Kidney epithelial cell (primary cell): ENCODE results near the gene TMEM121. TPM values are rescaled to one million over a fixed set of nuclear protein-coding genes. Genes with fewer than 3 reads are reported as not detected.
A peak's percentile ranks its signal among the peaks of the same experiment; 100 is the strongest.

ENCODE experiments used
- DNase-seq: peaks from one replicate; pipeline ENCODE4 v3.0.0-alpha.2; 2010; ENCODE audit warnings: low read depth
- H3K27me3 ChIP-seq: 2 replicates; pipeline ENCODE4 v1.6.0; 2011; ENCODE audit warnings: low read length; ENCODE audit not compliant: control insufficient read depth, insufficient read depth
- H3K36me3 ChIP-seq: 2 replicates; pipeline ENCODE4 v1.5.1; 2011; ENCODE audit warnings: low read length; ENCODE audit not compliant: control insufficient read depth, insufficient read depth
- H3K4me3 ChIP-seq: 2 replicates; pipeline ENCODE4 v1.5.1; 2011; ENCODE audit warnings: low read depth, mild to moderate bottlenecking, control low read depth, low read length
- CTCF ChIP-seq: IDR thresholded peaks from 2 replicates; pipeline ENCODE4 v1.5.1; 2011; ENCODE audit warnings: mild to moderate bottlenecking, moderate library complexity, low read length, control low read depth, inconsistent platforms; ENCODE audit not compliant: insufficient read depth, poor library complexity, severe bottlenecking
- total RNA-seq: library from RNA; depleted of rRNA; stranded (reverse); fragments of >200 nt; gene quantifications from 2 replicates; pipeline ENCODE4 v1.2.3, GENCODE V29; 2015

The TMEM121 gene
- 10.1 and 13.4 TPM in 2 replicates for total RNA-seq

GRCh38 chr14:105525861-105526775, at the start of gene TMEM121:
TSS of gene TMEM121 (plus strand) at chr14:105526583. CDS start at chr14:105528835, 2,252 bp downstream.
- no peak for TF ChIP-seq CTCF
- Histone ChIP-seq H3K27me3 (peaks cover 48% of the 10 kb centered on the region), H3K36me3 (no peaks in the 10 kb centered on the region), H3K4me3 (peak within 1 kb of the TSS; percentile 48)
- no peak for DNase-seq

GRCh38 chr14:105476831-105477659, 49.3 kb upstream of the TMEM121 start:
- H3K27me3 ChIP-seq, result no peaks in the 10 kb centered on the region
- no peak for TF ChIP-seq CTCF
- no peaks in the 10 kb centered on the region for H3K36me3 ChIP-seq
- peak overlapping the region; percentile 86 for H3K4me3 ChIP-seq
- DNase-seq, result no peak

- Histone ChIP-seq H3K4me3 (no peak overlapping the region), H3K27me3 (no peaks in the 10 kb centered on the region), H3K36me3 (no peaks in the 10 kb centered on the region)
- no peak for DNase-seq
- TF ChIP-seq CTCF, result no peak
Observed at GRCh38 chr14:105477660-105478397, 48.6 kb upstream of the TMEM121 start.

GRCh38 chr14:105478398-105479251, 47.8 kb upstream of the TMEM121 start:
- no peaks in the 10 kb centered on the region for H3K36me3 ChIP-seq
- no peak for TF ChIP-seq CTCF
- DNase-seq, result no peak
- H3K27me3 ChIP-seq, result no peaks in the 10 kb centered on the region
- no peak overlapping the region for H3K4me3 ChIP-seq
